GM18526 (cell line): ENCODE results near the gene VPS16.

ENCODE experiments used
- POLR2A ChIP-seq: IDR thresholded peaks from 3 replicates; pipeline ENCODE4 v1.6.1; 2011; ENCODE audit not compliant: insufficient read length; ENCODE audit errors: extremely low read depth

VPS16 gene

DNA sequence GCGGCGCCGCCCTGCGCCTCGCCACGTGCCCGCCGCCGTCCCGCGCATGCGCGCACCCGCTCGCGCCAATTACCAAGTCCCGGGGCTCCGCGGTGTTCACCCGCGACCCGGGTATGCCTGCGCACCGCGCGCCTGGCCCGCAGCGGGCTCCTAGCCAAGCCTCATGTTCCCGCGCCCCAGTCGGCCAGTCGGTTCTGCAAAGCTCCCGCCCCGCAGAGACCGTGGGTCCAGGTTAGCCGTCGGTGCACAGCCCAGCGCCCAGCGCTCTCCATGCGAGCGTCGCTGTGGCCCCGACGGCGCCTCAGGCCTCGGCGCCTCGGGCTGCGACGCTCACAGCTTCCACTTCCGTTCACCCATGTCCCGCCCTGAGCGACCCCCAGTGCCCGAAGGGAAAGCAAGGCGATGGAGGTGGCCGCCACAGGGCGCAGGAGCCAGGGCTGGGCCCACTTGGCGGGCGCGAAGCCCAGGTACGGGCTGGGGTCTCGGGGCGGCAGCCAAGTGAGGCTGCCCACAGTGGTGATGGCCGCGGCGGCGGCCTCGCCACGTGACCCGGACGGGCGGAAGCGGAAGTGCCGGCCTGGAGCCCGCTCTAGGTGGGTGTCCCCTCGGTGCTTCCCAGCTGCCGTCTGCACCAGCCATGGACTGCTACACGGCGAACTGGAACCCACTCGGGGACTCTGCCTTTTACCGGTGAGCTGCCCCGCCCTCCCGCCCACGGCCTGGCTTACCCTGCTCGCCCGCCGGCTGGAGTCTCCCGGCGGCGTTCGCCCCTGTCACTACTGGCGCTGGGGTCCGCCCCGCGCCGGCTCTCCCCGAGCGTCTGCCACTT lies at the start of gene VPS16, which contains the start of gene PCED1A:
Gene VPS16, plus strand, starts transcription at position 608 of the 829 bp plus-strand sequence. Its CDS starts 30 bp downstream, at position 638.
Gene PCED1A, minus strand, starts transcription at position 518 of the 829 bp plus-strand sequence. CDS start 743 bp downstream, outside the sequence.
- TF ChIP-seq POLR2A, result peak; percentile 74

DNA sequence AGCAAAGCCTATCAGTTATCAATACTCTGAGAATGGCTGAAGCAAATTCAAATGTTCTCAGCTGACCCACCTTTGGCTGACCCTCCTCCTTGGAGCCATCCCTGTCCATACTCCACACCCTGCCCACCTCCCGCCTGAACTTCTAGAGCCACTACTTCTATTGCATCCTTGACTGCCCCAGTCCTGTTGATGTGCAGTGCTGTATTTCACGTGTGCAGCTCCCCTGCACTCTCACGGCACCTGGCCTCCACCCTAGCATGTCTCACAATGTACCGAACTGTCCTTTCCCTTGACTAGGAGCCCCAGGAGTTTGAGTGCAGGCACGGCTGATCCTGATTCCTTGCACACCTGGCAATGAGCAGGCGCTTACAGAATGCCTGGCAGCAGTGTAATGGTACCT lies 47.1 kb upstream of the VPS16 start:
- TF ChIP-seq POLR2A, result no peak

DNA sequence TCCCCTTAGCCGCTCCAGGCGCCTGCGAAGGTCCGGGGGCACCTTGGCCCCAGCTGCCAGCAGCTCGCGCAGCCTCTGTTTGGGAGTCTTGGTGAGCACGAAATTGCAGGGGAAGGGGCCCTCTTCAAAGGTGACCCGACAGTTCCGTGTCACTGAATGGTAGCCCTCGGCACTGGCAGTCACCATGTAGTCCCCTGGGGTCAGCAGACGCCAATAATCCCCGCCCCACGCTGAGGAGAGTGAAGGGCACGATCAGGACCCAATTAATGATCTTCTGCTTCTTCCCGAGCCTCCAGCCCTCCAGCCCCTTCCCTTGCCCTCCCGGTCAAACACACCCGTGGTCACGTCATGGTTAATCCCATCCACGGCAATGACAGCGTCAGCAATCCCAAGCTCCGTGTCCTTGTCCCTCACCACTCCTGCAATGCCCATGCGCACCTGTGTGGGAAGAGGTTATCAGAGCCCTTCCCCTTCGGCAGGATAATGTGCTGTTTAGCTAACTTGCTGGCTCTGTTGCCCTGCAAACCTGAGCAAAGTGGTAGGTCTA lies 46.3 kb upstream of the VPS16 start:
- TF ChIP-seq POLR2A, result no peak

DNA sequence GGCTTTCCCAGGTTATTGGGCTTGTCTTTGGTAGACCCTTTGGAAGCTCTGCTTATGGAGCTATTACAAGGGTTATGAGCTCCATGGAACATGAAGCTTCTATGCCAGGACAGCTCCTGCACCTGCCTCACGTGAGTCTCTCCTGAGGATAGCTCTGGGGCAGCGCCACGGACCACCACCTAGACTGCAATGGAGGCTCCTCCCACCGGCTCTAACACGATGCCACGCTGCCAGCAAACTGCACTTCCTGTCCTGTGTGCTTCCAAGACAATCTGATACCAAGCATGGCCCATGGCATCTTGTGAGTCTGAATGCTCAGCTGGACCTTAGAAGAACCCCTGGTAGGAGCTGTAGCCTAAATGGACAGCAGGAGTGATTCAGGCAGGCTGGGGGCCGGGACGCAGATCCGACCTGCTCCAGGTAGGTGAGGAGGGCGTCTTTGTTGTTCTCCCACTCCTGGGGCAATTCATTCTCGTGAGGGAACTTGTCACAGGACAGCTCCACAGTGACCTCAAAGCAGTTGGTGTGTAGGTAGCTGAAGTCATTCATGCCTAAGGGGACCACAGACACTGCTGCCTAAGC lies 45.6 kb upstream of the VPS16 start:
- no peak for TF ChIP-seq POLR2A

DNA sequence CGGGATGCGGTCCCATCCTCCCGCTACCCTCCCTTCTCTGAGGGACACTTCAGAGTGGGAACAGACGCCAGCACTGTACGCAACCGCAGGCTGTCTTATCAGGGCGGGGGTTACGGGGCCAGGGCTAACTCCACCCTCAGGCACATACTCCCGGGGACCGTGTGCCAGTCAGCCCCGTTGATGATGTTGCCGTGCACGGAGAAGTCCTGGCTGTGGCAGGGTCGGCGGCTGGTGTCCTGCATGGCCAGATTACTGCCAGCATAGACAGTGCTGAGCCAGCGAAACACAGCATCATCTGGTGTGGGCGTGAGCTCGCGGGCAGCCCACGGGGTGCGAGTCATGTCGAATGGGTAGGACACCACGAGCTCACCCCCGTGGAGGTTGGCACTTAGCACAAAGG lies 45.1 kb upstream of the VPS16 start:
- TF ChIP-seq POLR2A, result no peak

DNA sequence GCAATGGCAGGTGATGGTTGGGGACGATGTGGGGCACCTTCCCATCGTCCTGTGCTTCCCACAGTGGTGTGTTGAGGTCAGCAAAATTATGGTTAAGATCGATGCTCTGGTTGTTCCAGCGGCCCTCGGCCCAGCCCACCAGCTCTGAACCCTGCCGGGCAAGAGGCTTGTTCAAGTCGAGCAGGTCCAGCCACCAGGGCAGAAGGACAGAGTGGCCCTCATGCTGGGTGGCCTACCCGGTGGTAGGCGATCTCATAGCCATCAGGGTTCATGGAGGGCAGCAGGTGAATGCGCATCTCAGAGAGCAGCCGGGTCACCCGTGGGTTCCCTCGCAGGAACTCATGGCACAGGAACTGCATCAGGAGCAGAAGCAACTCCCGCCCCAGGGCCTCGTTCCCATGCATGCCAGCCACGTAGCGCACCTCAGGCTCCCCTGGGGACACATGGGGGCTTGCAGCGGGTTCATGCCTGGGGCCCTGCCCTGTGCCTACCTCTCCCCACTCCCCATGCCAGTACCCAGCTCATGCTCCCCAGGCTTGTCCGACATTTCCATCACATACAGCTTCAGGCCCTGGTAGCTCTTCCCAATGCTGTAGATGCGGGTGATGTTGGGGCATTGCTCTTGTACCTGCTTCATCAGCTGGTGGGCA lies 44.4 kb upstream of the VPS16 start:
- no peak for TF ChIP-seq POLR2A

DNA sequence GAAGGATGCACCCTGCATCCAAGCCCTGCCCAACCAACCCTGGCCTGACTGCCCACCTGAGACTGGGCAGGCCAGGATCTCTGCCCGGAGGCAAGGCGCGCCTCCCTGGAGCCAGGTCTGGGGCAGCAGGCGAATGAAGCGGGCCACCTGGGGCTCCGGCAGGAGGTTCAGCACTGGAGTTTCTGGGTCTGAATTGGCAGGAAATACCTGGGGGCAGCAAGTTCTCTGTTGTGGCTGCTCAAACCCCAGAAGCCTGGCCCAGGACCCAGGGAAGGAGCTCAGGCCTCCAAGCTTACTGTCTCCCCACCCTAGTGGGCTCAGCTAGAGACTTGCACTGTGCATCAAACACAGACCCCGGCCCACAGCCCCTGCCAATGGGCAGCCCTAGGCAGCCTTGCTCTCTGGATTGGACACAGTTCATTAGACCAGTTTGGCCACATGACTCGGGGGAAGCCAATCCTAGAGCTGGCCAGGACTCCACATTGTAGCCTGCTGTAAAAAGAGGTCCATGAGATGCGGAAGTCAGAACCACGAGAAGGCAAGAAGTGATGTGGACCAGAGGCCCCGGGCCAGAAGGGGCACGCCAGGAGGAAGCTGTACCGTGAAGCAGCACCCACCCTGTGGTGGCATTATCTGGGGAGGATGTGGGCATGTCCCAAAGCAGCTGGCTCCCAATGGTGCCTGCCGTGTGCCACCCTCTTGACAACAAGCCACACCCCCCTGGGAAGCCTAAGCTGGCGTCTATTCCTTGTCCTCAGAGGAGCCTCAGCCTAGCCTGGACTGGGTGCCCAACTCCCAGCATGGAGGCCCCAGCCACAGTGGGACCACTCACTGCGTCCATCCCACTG lies 43.2 kb upstream of the VPS16 start:
- no peak for TF ChIP-seq POLR2A

DNA sequence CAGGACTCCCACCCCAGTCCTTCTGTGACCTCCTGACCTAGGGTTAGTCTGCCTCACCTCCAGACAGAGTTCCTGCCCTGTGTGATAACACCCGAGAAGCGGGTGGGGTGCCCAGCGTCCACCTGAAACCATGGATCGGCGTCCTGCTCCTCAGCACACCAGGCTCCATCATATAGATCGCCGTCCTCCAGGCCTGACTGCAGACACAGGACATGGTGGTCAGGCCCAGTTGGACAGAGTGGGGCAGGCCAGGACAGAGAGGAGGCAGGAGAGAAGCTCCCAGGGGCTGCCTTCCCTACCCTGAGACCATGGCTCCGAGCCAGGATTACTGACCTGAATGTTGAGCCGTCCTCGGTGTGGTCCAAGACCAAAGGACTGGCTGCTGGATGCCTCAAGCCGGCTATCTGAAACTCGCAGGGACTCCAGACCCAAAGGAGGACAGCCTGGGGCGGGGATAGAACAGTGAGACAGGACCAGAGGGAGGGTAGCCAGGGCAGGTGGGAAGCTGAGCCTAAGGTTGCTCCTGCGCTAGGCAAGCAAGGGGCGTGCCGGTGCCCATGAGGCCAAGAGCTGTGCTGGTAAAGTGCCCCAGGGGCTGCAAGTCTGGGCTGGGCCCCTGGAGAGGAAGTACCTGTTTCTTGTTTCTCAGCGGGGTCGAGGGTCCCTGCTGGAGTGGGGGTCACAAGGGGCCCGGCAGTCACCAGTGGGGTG lies 42.3 kb upstream of the VPS16 start:
- TF ChIP-seq POLR2A, result no peak

DNA sequence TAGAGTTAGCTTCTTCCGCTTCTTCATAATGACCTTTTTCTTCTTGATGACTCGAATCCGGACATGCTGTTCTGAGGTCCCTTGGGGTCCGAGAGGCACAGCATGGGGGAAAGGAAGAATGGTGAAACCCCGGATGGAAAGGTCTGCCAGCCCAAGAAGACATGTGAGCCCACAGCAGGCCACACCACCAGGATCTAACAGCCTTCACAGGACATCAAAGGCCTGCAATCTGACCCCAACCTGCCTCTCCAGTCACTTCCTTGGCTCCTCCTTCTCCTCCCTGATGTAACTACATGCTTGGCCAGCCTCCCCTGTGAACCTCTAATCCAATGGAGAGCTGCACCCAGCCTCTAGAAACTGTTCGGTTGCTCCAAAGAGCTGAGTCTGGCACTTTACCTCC lies 41.7 kb upstream of the VPS16 start:
- TF ChIP-seq POLR2A, result no peak

DNA sequence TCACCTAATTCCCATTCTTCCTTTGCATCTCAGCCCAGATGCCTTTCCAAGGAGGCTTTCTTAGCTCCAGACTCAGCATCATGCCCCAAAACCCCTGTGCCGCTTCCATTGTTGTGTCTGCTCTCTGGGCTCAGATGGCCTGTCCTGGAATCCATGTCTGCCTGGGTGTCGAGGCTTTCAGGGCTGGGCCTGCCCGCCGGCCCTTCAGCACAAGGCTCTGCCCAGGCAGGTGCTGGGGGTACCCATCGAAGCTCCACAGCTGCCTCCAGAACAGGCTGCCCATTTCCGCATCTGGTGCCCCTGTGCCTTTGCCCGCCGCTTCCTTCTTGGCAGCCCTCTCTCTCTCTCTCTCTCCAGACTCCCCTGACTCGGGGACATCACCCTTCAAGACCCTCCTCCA lies 41.3 kb upstream of the VPS16 start:
- TF ChIP-seq POLR2A, result no peak

DNA sequence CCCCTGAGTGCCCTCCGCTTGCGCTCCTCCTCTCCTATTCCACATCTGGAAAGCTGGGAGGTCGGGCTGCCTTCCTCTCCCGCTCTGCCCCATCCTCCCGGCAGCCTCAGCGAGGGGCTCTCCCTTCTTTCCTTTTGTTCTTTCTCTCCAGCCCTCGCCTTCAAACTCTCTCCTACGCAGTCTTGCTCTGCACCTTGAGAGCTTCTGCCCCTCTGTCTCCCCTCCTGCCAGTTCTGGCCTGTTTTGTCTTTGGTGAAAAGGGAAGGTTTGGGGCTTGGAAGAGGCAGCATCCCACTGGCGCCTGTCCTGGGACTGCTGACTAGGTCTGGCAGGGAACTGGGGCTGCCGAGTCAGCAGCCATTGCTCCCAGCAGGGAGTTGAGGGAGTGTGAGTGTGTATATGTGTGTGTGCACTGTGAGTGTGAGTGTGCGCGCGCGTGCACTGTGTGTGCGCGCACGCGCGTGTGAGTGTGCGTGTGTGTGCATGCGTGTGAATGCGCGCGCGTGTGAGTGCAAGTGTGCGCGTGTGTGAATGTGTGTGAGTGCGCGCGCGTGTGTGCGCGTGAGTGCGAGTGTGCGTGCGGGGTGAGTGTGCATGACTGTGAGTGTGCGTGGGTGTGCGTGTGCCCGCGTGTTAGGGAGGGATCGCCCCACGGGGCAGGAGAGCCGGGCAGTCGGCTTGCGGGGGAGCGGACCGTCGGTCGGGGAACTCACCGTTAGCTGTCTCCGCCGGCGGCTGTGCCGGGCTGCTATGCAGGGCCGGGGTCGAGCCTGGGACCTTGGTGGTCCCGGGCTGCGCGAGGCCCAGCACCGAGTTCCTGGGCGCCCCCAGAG lies 40.6 kb upstream of the VPS16 start:
- no peak for TF ChIP-seq POLR2A

DNA sequence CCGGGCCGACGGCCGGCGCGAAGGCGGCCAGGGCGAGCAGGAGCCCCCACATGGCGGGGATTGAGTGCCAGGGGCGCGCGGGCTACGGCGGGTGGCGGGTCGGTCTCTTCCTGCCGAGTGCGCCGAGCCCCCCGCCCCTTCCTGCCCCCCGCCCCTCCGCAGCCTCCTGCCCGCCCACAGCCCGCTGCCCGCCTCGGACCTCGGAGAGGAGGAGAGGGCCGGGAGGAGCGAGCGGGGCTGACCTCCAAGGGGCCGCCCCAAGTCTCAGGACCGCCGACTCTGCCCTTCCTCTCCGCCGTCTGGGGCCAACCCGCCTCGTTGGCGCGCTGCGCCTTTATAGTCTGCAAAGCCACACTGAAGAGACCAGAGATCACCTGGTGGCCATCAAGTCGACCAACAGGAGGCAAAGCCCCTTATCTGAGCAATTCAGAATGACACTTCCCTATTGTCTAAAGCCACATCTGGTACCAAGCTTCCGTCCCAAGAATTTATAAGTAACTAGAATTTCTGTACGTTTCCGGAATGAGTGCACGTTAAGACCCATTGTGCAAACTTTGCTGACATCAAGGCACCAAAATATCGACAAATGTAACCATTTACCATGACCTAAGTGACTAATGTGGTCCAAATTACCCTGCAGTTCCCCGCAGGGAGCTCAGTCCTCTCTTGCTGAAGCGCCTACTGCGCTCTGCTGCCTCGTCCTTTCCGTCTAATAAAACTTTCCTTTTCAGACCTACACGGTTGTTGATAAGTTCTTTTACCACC lies 39.8 kb upstream of the VPS16 start, which contains the start of gene CPXM1:
Gene CPXM1, minus strand, starts transcription at position 107 of the 765 bp plus-strand sequence. Its CDS starts 55 bp downstream, at position 52.
- TF ChIP-seq POLR2A, result peak; percentile 60
